Measurements from ENCODE around the gene LAX1. TPM values are rescaled to one million over a fixed set of nuclear protein-coding genes. Genes with fewer than 3 reads are reported as not detected.

Gene LAX1
- total RNA-seq, 1 donor from 2014 or later = not detected

DNA sequence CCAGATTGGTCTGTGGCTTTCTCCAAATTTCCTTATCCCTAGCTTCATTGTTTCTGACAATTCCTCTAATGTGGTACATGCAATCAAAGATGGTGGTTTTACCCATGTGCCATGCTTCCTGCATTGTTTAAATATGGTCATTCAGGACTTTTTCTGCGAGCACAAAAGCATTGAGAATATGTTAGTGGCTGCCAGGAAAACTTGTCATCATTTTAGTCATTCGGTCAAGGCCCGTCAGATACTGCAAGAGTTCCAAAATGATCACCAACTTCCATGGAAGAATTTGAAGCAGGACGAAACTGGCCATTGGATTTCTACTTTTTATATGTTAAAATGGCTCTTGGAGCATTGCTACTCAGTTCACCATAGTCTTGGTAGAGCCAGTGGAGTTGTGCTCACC lies 34.2 kb downstream of the LAX1 start:
- Mint-ChIP-seq H3K27me3 (ENCODE audit: low read depth, unreplicated experiment) (no peaks in the 10 kb centered on the region), H3K36me3 (ENCODE audit: low read depth, unreplicated experiment) (peaks cover 14% of the 10 kb centered on the region), H3K4me1 (ENCODE audit: low read depth, unreplicated experiment) (peaks cover 37% of the 10 kb centered on the region), H3K9me3 (ENCODE audit: unreplicated experiment) (no peaks in the 10 kb centered on the region), H3K4me3 (ENCODE audit: unreplicated experiment) (no peak overlapping the region), H3K27ac (ENCODE audit: unreplicated experiment) (no peak overlapping the region)
- Histone ChIP-seq H3K36me3 (ENCODE audit: insufficient read depth, low read length) (peaks cover 25% of the 10 kb centered on the region), H3K9ac (ENCODE audit: low read length) (no peak overlapping the region), H3K9me3 (ENCODE audit: insufficient read depth, low read depth, low read length) (no peaks in the 10 kb centered on the region), H3K27me3 (ENCODE audit: insufficient read depth, low read length) (no peaks in the 10 kb centered on the region), H3K4me1 (ENCODE audit: insufficient read depth, low read length) (peaks cover 24% of the 10 kb centered on the region), H3K4me2 (ENCODE audit: low read length) (peak overlapping the region; percentile 4), H3K27ac (ENCODE audit: low read depth, low read length) (no peak overlapping the region), H3K4me3 (ENCODE audit: insufficient read depth, low read depth, low read length) (no peak overlapping the region), H2AFZ (ENCODE audit: low read depth, low read length) (no peak overlapping the region), H4K20me1 (ENCODE audit: insufficient read depth, low read length) (peaks cover 75% of the 10 kb centered on the region), H3K79me2 (ENCODE audit: insufficient read depth, low read length) (peaks cover 81% of the 10 kb centered on the region)
- TF ChIP-seq, protein P1, sequence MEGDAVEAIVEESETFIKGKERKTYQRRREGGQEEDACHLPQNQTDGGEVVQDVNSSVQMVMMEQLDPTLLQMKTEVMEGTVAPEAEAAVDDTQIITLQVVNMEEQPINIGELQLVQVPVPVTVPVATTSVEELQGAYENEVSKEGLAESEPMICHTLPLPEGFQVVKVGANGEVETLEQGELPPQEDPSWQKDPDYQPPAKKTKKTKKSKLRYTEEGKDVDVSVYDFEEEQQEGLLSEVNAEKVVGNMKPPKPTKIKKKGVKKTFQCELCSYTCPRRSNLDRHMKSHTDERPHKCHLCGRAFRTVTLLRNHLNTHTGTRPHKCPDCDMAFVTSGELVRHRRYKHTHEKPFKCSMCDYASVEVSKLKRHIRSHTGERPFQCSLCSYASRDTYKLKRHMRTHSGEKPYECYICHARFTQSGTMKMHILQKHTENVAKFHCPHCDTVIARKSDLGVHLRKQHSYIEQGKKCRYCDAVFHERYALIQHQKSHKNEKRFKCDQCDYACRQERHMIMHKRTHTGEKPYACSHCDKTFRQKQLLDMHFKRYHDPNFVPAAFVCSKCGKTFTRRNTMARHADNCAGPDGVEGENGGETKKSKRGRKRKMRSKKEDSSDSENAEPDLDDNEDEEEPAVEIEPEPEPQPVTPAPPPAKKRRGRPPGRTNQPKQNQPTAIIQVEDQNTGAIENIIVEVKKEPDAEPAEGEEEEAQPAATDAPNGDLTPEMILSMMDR (IDR thresholded peaks at IDR 0.05; ENCODE audit: insufficient read depth, low read depth, low read length) = no peak
- TF ChIP-seq EZH2 (IDR thresholded peaks at IDR 0.05; ENCODE audit: insufficient read depth, low read length) = no peak
- no peak for DNase-seq (ENCODE audit: low read depth)
- FAIRE-seq = no peak

DNA sequence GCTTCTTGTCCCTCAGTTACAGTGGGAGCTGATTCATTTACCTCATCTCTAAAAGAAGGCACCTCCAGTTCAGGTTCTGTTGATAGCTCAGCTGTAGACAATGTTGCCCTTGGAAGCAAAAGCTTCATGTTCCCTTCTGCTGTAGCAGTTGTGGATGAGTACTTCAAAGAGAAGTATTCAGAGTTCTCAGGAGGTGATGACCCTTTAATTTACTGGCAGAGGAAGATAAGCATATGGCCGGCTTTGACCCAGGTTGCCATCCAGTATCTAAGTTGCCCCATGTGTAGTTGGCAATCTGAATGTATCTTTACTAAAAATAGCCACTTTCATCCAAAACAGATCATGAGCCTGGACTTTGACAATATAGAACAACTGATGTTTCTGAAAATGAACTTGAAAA lies 35.0 kb downstream of the LAX1 start:
- Histone ChIP-seq H4K20me1 (ENCODE audit: insufficient read depth, low read length) (peaks cover 83% of the 10 kb centered on the region), H3K4me3 (ENCODE audit: insufficient read depth, low read depth, low read length) (no peak overlapping the region), H3K27ac (ENCODE audit: low read depth, low read length) (no peak overlapping the region), H3K9ac (ENCODE audit: low read length) (no peak overlapping the region), H2AFZ (ENCODE audit: low read depth, low read length) (no peak overlapping the region), H3K4me2 (ENCODE audit: low read length) (peak overlapping the region; percentile 4), H3K4me1 (ENCODE audit: insufficient read depth, low read length) (peaks cover 24% of the 10 kb centered on the region), H3K36me3 (ENCODE audit: insufficient read depth, low read length) (peaks cover 25% of the 10 kb centered on the region), H3K79me2 (ENCODE audit: insufficient read depth, low read length) (peaks cover 89% of the 10 kb centered on the region), H3K27me3 (ENCODE audit: insufficient read depth, low read length) (no peaks in the 10 kb centered on the region), H3K9me3 (ENCODE audit: insufficient read depth, low read depth, low read length) (no peaks in the 10 kb centered on the region)
- TF ChIP-seq EZH2 (IDR thresholded peaks at IDR 0.05; ENCODE audit: insufficient read depth, low read length) = no peak
- TF ChIP-seq, protein P1 (IDR thresholded peaks at IDR 0.05; ENCODE audit: insufficient read depth, low read depth, low read length) = no peak
- Mint-ChIP-seq H3K9me3 (ENCODE audit: unreplicated experiment) (no peaks in the 10 kb centered on the region), H3K4me1 (ENCODE audit: low read depth, unreplicated experiment) (peaks cover 34% of the 10 kb centered on the region), H3K27ac (ENCODE audit: unreplicated experiment) (no peak overlapping the region), H3K36me3 (ENCODE audit: low read depth, unreplicated experiment) (peaks cover 16% of the 10 kb centered on the region), H3K4me3 (ENCODE audit: unreplicated experiment) (peak overlapping the region; percentile 64), H3K27me3 (ENCODE audit: low read depth, unreplicated experiment) (no peaks in the 10 kb centered on the region)
- FAIRE-seq (no peak), DNase-seq (ENCODE audit: low read depth) (no peak)

DNA sequence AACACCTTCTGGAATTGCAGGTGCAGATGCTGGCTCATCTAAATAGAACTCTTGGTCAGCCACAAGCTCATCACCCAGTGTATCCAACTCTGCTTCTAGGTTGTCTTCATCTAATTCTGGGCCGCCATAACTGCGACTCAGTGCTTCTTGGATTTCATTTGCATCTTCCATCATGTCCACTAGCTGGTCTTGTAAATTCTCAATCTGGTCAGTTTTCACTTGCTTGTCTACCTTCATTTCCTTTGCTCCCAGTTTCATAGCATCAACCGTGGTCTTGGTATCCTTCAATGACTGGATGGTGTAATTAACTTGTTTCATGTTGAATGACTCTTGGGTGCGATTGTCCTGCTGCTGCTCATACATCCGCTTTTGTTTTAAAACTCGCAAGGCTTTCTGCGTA lies 40.7 kb downstream of the LAX1 start:
- no peaks in the 10 kb centered on the region for H3K27me3 ChIP-seq (ENCODE audit: insufficient read depth, low read length)
- no peak overlapping the region for H3K27ac ChIP-seq (ENCODE audit: low read depth, low read length)
- no peaks in the 10 kb centered on the region for H3K9me3 ChIP-seq (ENCODE audit: insufficient read depth, low read depth, low read length)
- no peak overlapping the region for H3K4me3 ChIP-seq (ENCODE audit: insufficient read depth, low read depth, low read length)
- H4K20me1 ChIP-seq (ENCODE audit: insufficient read depth, low read length) = peaks cover 87% of the 10 kb centered on the region
- peaks cover 10% of the 10 kb centered on the region for H3K4me1 Mint-ChIP-seq (ENCODE audit: low read depth, unreplicated experiment)
- H3K36me3 Mint-ChIP-seq (ENCODE audit: low read depth, unreplicated experiment) = peaks cover 12% of the 10 kb centered on the region
- H2AFZ ChIP-seq (ENCODE audit: low read depth, low read length) = no peak overlapping the region
- H3K36me3 ChIP-seq (ENCODE audit: insufficient read depth, low read length) = peaks cover 20% of the 10 kb centered on the region
- H3K9ac ChIP-seq (ENCODE audit: low read length) = no peak overlapping the region
- H3K4me2 ChIP-seq (ENCODE audit: low read length) = no peak overlapping the region
- DNase-seq (ENCODE audit: low read depth) (no peak), FAIRE-seq (no peak)
- no peaks in the 10 kb centered on the region for H3K27me3 Mint-ChIP-seq (ENCODE audit: low read depth, unreplicated experiment)
- TF ChIP-seq, protein P1 (IDR thresholded peaks at IDR 0.05; ENCODE audit: insufficient read depth, low read depth, low read length) = no peak
- TF ChIP-seq EZH2 (IDR thresholded peaks at IDR 0.05; ENCODE audit: insufficient read depth, low read length) = no peak
- H3K79me2 ChIP-seq (ENCODE audit: insufficient read depth, low read length) = peaks cover 93% of the 10 kb centered on the region
- peaks cover 7% of the 10 kb centered on the region for H3K4me1 ChIP-seq (ENCODE audit: insufficient read depth, low read length)
- no peak overlapping the region for H3K27ac Mint-ChIP-seq (ENCODE audit: unreplicated experiment)
- H3K4me3 Mint-ChIP-seq (ENCODE audit: unreplicated experiment) = no peak overlapping the region
- H3K9me3 Mint-ChIP-seq (ENCODE audit: unreplicated experiment) = no peaks in the 10 kb centered on the region
